CD8-positive, alpha-beta memory T cell (primary cell): ENCODE results near the gene DIP2A. TPM values are rescaled to one million over a fixed set of nuclear protein-coding genes. Genes with fewer than 3 reads are reported as not detected.
"Not testable (repeated sequence)": the region's sequence is repeated elsewhere in the genome, so short reads cannot be mapped to it uniquely, and the experiment has no call there.

ENCODE experiments used
- CTCF ChIA-PET: fragments of 350-600 bp; sonication (Branson Sonifier 250); formaldehyde crosslinking; loops from one replicate; lab custom pipeline; 2021; ENCODE audit warnings: antibody characterized with exemption; lab: Charles Lee
- POLR2A ChIA-PET: fragments of 350-600 bp; sonication (Branson Sonifier 250); formaldehyde crosslinking; loops from one replicate; lab custom pipeline; 2021; ENCODE audit warnings: antibody characterized with exemption; lab: Charles Lee
- DNase-seq, 5 donors: peaks; one replicate each; pipeline versions ENCODE4 v3.0.0 to v3.0.0-alpha.2; 2020 to 2022; ENCODE audit warnings: mixed read lengths in 1 of 5
- H3K27ac ChIP-seq: one replicate; pipeline ENCODE4 v1.7.0; 2013; ENCODE audit warnings: low read depth, mild to moderate bottlenecking, low read length, moderate library complexity
- H3K27me3 ChIP-seq: 2 replicates; pipeline ENCODE4 v1.7.0; 2013; ENCODE audit warnings: low read length, mild to moderate bottlenecking; ENCODE audit not compliant: insufficient read depth, poor library complexity, severe bottlenecking
- H3K36me3 ChIP-seq: 2 replicates; pipeline ENCODE4 v1.7.0; 2013; ENCODE audit warnings: mild to moderate bottlenecking, low read length, moderate library complexity; ENCODE audit not compliant: insufficient read depth
- H3K4me1 ChIP-seq: 2 replicates; pipeline ENCODE4 v1.7.0; 2013; ENCODE audit warnings: mild to moderate bottlenecking, low read length, moderate library complexity; ENCODE audit not compliant: insufficient read depth
- H3K4me3 ChIP-seq: 2 replicates; pipeline ENCODE4 v1.7.0; 2013; ENCODE audit warnings: mild to moderate bottlenecking, low read length
- H3K9me3 ChIP-seq: 2 replicates; pipeline ENCODE4 v1.7.0; 2013; ENCODE audit warnings: mild to moderate bottlenecking, low read length
- H3K27ac Mint-ChIP-seq, 8 donors: one replicate each; pipeline ENCODE4 v1.8.0; 2020 to 2021; ENCODE audit warnings: mixed read lengths in 8 of 8, mild to moderate bottlenecking in 6 of 8, inconsistent platforms in 3 of 8, moderate library complexity in 3 of 8
- H3K27me3 Mint-ChIP-seq, 2 donors: one replicate each; pipeline ENCODE4 v1.8.0; 2020 to 2021; ENCODE audit warnings: mixed read lengths in 2 of 2, mild to moderate bottlenecking in 1 of 2, moderate library complexity in 1 of 2
- H3K36me3 Mint-ChIP-seq, 3 donors: one replicate each; pipeline ENCODE4 v1.8.0; 2020 to 2021; ENCODE audit warnings: mixed read lengths in 3 of 3, inconsistent platforms in 1 of 3, mild to moderate bottlenecking in 1 of 3
- H3K4me1 Mint-ChIP-seq, 3 donors: one replicate each; pipeline ENCODE4 v1.8.0; 2020 to 2021; ENCODE audit warnings: mixed read lengths in 3 of 3, inconsistent platforms in 1 of 3, mild to moderate bottlenecking in 1 of 3
- H3K4me3 Mint-ChIP-seq, 7 donors: one replicate each; pipeline ENCODE4 v1.8.0; 2020 to 2021; ENCODE audit warnings: mixed read lengths in 7 of 7, mild to moderate bottlenecking in 6 of 7, moderate library complexity in 4 of 7, inconsistent platforms in 2 of 7
- H3K9me3 Mint-ChIP-seq, 5 donors: one replicate each; pipeline ENCODE4 v1.8.0; 2020 to 2022; ENCODE audit warnings: mixed read lengths in 5 of 5, mild to moderate bottlenecking in 3 of 5, moderate library complexity in 2 of 5, inconsistent platforms in 1 of 5
- polyA plus RNA-seq: library from polyadenylated mRNA; unstranded; fragments of 300-500 nt; fragmentation: Illumina TruSeq; gene quantifications from one replicate; pipeline ENCODE4 v1.2.3, GENCODE V29; 2021
- total RNA-seq, 2 experiments: library from RNA; stranded (reverse); gene quantifications; one replicate each; pipeline ENCODE4 v1.2.3, GENCODE V29; 2021

DIP2A gene
- total and polyA plus RNA-seq, 3 experiments from 2014 or later, result 29.7 to 32.6 (median 29.9) TPM

GRCh38 chr21:46570119-46570518 is 111.4 kb downstream of the DIP2A start:
- ChIA-PET POLR2A (interaction anchor here (0.7 kb wide), 1 partner anchor 16 kb away, joined by 3 read pairs; no protein-coding TSS in a partner anchor), CTCF (interaction anchor here (1.2 kb wide), 1 partner anchor 11 kb away, joined by 5 read pairs; no protein-coding TSS in a partner anchor)
- H3K9me3 Mint-ChIP-seq, result peaks cover 0 to 12% (median 8%) of the 10 kb centered on the region in 5 donors
- H3K4me1 Mint-ChIP-seq, result peaks cover 6 to 16% (median 10%) of the 10 kb centered on the region in 3 donors
- H3K4me3 Mint-ChIP-seq, result no peak overlapping the region
- H3K27me3 ChIP-seq, result no peaks in the 10 kb centered on the region
- H3K9me3 ChIP-seq, result peaks cover 3% of the 10 kb centered on the region
- no peak for DNase-seq
- no peak overlapping the region for H3K4me3 ChIP-seq
- peaks cover 46% of the 10 kb centered on the region for H3K36me3 ChIP-seq
- peak overlapping the region in 6 of 8 donors; percentile 40 to 86 (median 64) for H3K27ac Mint-ChIP-seq
- no peak overlapping the region for H3K27ac ChIP-seq
- H3K27me3 Mint-ChIP-seq, result no peaks in the 10 kb centered on the region
- peaks cover 16% of the 10 kb centered on the region for H3K4me1 ChIP-seq
- peaks cover 32 to 74% (median 43%) of the 10 kb centered on the region in 3 donors for H3K36me3 Mint-ChIP-seq

DNA sequence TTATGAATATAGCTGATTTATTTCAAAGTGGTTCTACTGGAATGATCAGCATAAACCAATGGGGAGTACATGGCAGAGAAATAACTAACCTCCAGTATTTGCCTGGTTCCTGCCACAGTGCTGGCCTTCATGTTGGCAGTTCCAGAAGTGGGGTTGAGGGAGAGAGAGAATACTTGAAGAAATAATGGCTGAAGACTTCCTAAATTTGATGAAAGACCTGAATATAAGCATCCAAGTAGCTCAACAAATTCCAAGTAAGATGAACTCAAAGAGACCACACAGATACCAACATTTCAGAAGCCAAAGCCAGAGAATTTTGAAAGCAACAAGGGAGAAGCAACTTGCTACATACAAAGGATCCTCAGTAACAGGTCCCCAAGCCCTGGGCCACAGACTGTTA is 111.9 kb downstream of the DIP2A start:
- Mint-ChIP-seq H3K4me1 (peaks cover 11 to 21% (median 15%) of the 10 kb centered on the region in 3 donors), H3K27me3 (no peaks in the 10 kb centered on the region), H3K27ac (peak overlapping the region in 4 of 8 donors; percentile 64 to 86 (median 72)), H3K36me3 (peaks cover 28 to 69% (median 43%) of the 10 kb centered on the region in 3 donors), H3K9me3 (peaks cover 0 to 12% (median 8%) of the 10 kb centered on the region in 5 donors), H3K4me3 (no peak overlapping the region)
- Histone ChIP-seq H3K27me3 (no peaks in the 10 kb centered on the region), H3K4me3 (no peak overlapping the region), H3K9me3 (peaks cover 3% of the 10 kb centered on the region), H3K27ac (no peak overlapping the region), H3K4me1 (peaks cover 16% of the 10 kb centered on the region), H3K36me3 (peaks cover 41% of the 10 kb centered on the region)
- no peak for DNase-seq
- ChIA-PET CTCF (interaction anchor here (1.2 to 1.6 kb wide), 2 partner anchors 9 to 11 kb away, joined by 3 to 5 read pairs; no protein-coding TSS in a partner anchor), POLR2A (interaction anchor here (0.7 kb wide), 1 partner anchor 16 kb away, joined by 3 read pairs; no protein-coding TSS in a partner anchor)

DNA sequence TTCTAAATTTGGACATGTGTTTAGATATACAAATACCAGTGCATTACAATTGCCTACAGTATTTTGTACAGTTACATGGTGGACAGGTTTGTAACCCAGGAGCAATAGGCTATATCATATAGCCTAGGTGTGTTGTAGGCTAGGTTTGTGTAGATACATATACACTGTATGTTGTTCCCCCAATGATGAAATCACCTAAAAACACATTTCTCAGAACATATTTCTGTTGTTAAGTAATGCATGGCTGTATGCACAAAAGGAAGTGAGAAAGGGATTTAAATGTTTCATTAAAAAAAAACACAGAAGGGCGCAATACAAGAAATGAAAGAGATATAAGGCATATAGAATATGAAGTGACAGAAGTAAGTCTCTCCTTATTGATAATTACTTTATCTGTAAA is 114.2 kb downstream of the DIP2A start:
- ChIA-PET CTCF (interaction anchor here (1.6 kb wide), 1 partner anchor 20 kb away, joined by 4 read pairs; no protein-coding TSS in a partner anchor), POLR2A (no interaction called here)
- no peaks in the 10 kb centered on the region for H3K27me3 Mint-ChIP-seq
- H3K27me3 ChIP-seq, result no peaks in the 10 kb centered on the region
- H3K36me3 Mint-ChIP-seq, result peaks cover 25 to 47% (median 44%) of the 10 kb centered on the region in 3 donors
- DNase-seq, result no peak
- peaks cover 2% of the 10 kb centered on the region for H3K4me1 ChIP-seq
- no peak overlapping the region for H3K4me3 Mint-ChIP-seq
- peak overlapping the region in 4 of 8 donors; percentile 1 to 41 (median 17) for H3K27ac Mint-ChIP-seq
- H3K9me3 Mint-ChIP-seq, result peaks cover 0 to 14% (median 8%) of the 10 kb centered on the region in 5 donors
- H3K4me3 ChIP-seq, result no peak overlapping the region
- H3K4me1 Mint-ChIP-seq, result peaks cover 17 to 29% (median 18%) of the 10 kb centered on the region in 3 donors
- no peak overlapping the region for H3K27ac ChIP-seq
- peaks cover 23% of the 10 kb centered on the region for H3K36me3 ChIP-seq
- H3K9me3 ChIP-seq, result peaks cover 3% of the 10 kb centered on the region

DNA sequence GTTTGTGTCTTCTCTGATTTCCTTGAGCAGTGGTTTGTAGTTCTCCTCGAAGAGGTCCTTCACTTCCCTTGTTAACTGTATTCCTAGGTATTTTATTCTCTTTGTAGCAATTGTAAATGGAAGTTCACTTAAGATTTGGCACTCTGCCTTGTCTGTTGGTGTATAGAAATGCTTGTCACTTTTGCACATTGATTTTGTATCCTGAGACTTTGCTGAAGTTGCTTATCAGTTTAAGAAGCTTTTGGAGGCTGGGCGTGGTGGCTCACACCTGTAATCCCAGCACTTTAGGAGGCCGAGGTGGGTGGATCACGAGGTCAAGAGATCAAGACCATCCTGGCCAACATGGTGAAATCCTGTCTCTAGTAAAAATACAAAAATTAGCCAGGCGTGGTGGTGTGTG is 119.1 kb downstream of the DIP2A start:
- H3K27me3 Mint-ChIP-seq, H3K4me3 ChIP-seq, H3K9me3 ChIP-seq, POLR2A ChIA-PET, H3K4me1 ChIP-seq, H3K4me3 Mint-ChIP-seq, H3K27ac ChIP-seq, H3K36me3 ChIP-seq, H3K27me3 ChIP-seq, H3K27ac Mint-ChIP-seq, DNase-seq, CTCF ChIA-PET: not testable (repeated sequence)
- Mint-ChIP-seq H3K4me1 (peaks cover 13 to 29% (median 15%) of the 10 kb centered on the region in 3 donors), H3K36me3 (peaks cover 24 to 55% (median 36%) of the 10 kb centered on the region in 3 donors), H3K9me3 (peaks cover 15 to 36% (median 32%) of the 10 kb centered on the region in 5 donors)

DNA sequence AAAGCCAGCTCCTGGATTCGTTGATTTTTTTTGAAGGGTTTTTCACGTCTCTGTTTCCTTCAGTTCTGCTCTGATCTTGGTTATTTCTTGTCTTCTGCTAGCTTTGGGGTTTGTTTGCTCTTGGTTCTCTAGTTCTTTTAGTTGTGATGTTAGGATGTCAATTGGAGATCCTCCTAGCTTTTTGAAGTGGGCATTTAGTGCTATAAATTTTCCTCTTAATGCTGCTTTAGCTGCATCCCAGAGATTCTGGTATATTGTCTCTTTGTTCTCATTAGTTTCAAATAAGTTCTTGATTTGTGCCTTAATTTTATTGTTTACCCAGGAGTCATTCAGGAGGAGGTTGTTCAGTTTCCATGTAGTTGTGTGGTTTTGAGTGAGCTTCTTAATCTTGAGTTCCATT is 120.7 kb downstream of the DIP2A start:
- CTCF ChIA-PET, result interaction anchor here (1.1 kb wide), 1 partner anchor 15 kb away, joined by 3 read pairs; no protein-coding TSS in a partner anchor
- H3K27ac Mint-ChIP-seq, H3K4me3 Mint-ChIP-seq, POLR2A ChIA-PET, DNase-seq, H3K27me3 ChIP-seq, H3K9me3 ChIP-seq, H3K4me3 ChIP-seq, H3K36me3 ChIP-seq, H3K4me1 ChIP-seq, H3K27me3 Mint-ChIP-seq, H3K27ac ChIP-seq: not testable (repeated sequence)
- H3K36me3 Mint-ChIP-seq, result peaks cover 27 to 59% (median 33%) of the 10 kb centered on the region in 3 donors
- H3K9me3 Mint-ChIP-seq, result peaks cover 25 to 40% (median 30%) of the 10 kb centered on the region in 5 donors
- H3K4me1 Mint-ChIP-seq, result peaks cover 11 to 29% (median 15%) of the 10 kb centered on the region in 3 donors

DNA sequence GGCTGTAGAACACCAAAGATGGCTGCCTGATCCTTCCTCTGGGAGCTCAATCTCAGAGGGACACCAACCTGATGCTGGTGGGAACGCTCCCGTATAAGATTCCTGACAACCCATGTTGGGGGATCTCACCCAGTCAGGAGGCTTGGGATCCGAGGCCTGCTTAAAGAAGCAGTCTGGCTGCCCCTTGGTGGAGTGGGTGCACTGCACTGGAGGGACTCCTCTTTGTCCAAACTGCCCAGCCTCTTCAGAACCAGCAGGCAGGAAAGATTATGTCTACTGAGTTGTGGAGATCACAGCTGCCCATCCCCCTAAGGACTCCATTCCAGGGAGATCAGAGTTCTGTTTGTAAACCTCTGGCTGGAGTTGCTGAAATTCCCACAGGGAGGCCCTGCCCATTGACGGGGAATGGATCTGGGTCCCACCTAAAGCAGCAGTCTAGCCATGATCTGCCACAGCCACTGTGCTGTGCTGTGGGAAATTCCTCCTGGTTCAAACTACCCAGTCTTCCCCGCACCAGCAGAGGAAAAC is 123.2 kb downstream of the DIP2A start:
- Mint-ChIP-seq H3K27me3 (no peaks in the 10 kb centered on the region), H3K27ac (no peak overlapping the region), H3K4me3 (no peak overlapping the region), H3K4me1 (peaks cover 9 to 16% (median 9%) of the 10 kb centered on the region in 3 donors), H3K9me3 (peaks cover 37 to 58% (median 39%) of the 10 kb centered on the region in 5 donors), H3K36me3 (peaks cover 29 to 63% (median 33%) of the 10 kb centered on the region in 3 donors)
- POLR2A ChIA-PET, result no interaction called here
- no peak overlapping the region for H3K27ac ChIP-seq
- peaks cover 10% of the 10 kb centered on the region for H3K4me1 ChIP-seq
- no peaks in the 10 kb centered on the region for H3K9me3 ChIP-seq
- no peak for DNase-seq
- H3K4me3 ChIP-seq, result no peak overlapping the region
- CTCF ChIA-PET, result interaction anchor here (1.5 kb wide), 1 partner anchor 55 kb away, joined by 4 read pairs; no protein-coding TSS in a partner anchor
- H3K36me3 ChIP-seq, result no peaks in the 10 kb centered on the region
- no peaks in the 10 kb centered on the region for H3K27me3 ChIP-seq

- peaks cover 14 to 60% (median 19%) of the 10 kb centered on the region in 3 donors for H3K36me3 Mint-ChIP-seq
Measured at GRCh38 chr21:46585191-46585953, 126.7 kb downstream of the DIP2A start.

More at GRCh38 chr21:46585191-46585953, 126.7 kb downstream of the DIP2A start:
- Mint-ChIP-seq H3K27me3 (peaks cover 0 to 3% of the 10 kb centered on the region in 2 donors), H3K4me1 (peaks cover 19 to 22% (median 22%) of the 10 kb centered on the region in 3 donors), H3K9me3 (peaks cover 31 to 69% (median 48%) of the 10 kb centered on the region in 5 donors), H3K4me3 (no peak overlapping the region), H3K27ac (peak overlapping the region in 1 of 8 donors; percentile 24)
- no peak for DNase-seq
- Histone ChIP-seq H3K27ac (no peak overlapping the region), H3K36me3 (no peaks in the 10 kb centered on the region), H3K4me1 (peaks cover 10% of the 10 kb centered on the region), H3K4me3 (no peak overlapping the region), H3K9me3 (no peaks in the 10 kb centered on the region), H3K27me3 (no peaks in the 10 kb centered on the region)
- ChIA-PET POLR2A (no interaction called here), CTCF (no interaction called here)
